Mucosa of stomach (tissue), 1 donor: ENCODE results near the gene FMNL2.

ENCODE experiments used
- H3K27me3 ChIP-seq: one replicate; pipeline ENCODE4 v1.7.0; 2013; ENCODE audit warnings: mild to moderate bottlenecking, low read length; ENCODE audit not compliant: control insufficient read depth, insufficient read depth
- H3K36me3 ChIP-seq: one replicate; pipeline ENCODE4 v1.7.0; 2013; ENCODE audit warnings: low read length; ENCODE audit not compliant: control insufficient read depth, insufficient read depth
- H3K4me1 ChIP-seq: one replicate; pipeline ENCODE4 v1.7.0; 2013; ENCODE audit warnings: mild to moderate bottlenecking, low read length; ENCODE audit not compliant: control insufficient read depth, insufficient read depth
- H3K4me3 ChIP-seq: one replicate; pipeline ENCODE4 v1.7.0; 2013; ENCODE audit warnings: low read length
- H3K9ac ChIP-seq: one replicate; pipeline ENCODE4 v1.7.0; 2013; ENCODE audit warnings: mild to moderate bottlenecking, low read length, moderate library complexity
- H3K9me3 ChIP-seq: one replicate; pipeline ENCODE4 v1.7.0; 2013; ENCODE audit warnings: mild to moderate bottlenecking, low read length, moderate library complexity; ENCODE audit not compliant: control insufficient read depth
- donor health status: Pancreatic carcinoma.

Gene FMNL2

GRCh38 chr2:152343426-152343825 lies 8.5 kb downstream of the FMNL2 start:
- H3K27me3 ChIP-seq = no peaks in the 10 kb centered on the region
- no peaks in the 10 kb centered on the region for H3K9me3 ChIP-seq
- H3K4me1 ChIP-seq = no peaks in the 10 kb centered on the region
- H3K4me3 ChIP-seq = no peak overlapping the region
- no peaks in the 10 kb centered on the region for H3K36me3 ChIP-seq
- no peak overlapping the region for H3K9ac ChIP-seq

DNA sequence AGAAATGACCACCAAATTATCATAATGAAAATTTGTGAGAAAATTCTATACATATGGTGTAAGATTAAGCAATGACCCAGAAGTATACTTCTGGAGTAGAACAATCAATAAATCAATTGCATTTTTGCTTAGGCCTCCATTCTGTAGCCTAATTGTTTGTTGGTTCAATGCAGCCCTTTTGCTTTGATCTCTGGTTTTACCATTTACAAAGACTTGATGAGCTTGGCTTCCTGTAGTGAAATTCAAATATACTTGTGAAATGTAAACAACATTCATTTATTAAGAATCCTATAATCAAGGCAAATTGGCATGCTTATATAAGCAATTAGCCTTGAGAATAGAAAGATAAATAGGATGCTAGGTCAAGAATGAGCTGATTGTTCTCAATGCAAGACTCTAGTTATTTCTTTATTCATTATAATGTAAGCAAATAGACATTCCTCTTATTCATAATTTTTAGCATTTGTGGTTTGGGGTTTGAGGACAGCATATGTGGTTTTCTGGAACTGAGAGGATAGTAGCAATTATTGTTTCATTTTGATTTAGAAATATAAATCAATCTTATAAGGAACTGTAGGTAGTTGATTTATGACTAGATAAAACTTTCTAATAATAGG lies 9.7 kb downstream of the FMNL2 start:
- no peaks in the 10 kb centered on the region for H3K36me3 ChIP-seq
- no peak overlapping the region for H3K4me3 ChIP-seq
- H3K9me3 ChIP-seq = no peaks in the 10 kb centered on the region
- H3K9ac ChIP-seq = no peak overlapping the region
- H3K27me3 ChIP-seq = no peaks in the 10 kb centered on the region
- H3K4me1 ChIP-seq = no peaks in the 10 kb centered on the region

GRCh38 chr2:152347076-152347475 lies 12.1 kb downstream of the FMNL2 start:
- no peak overlapping the region for H3K4me3 ChIP-seq
- H3K4me1 ChIP-seq = no peaks in the 10 kb centered on the region
- no peaks in the 10 kb centered on the region for H3K9me3 ChIP-seq
- no peak overlapping the region for H3K9ac ChIP-seq
- H3K36me3 ChIP-seq = no peaks in the 10 kb centered on the region
- no peaks in the 10 kb centered on the region for H3K27me3 ChIP-seq

GRCh38 chr2:152348388-152348787 lies 13.4 kb downstream of the FMNL2 start:
- H3K36me3 ChIP-seq = no peaks in the 10 kb centered on the region
- H3K27me3 ChIP-seq = no peaks in the 10 kb centered on the region
- H3K4me1 ChIP-seq = no peaks in the 10 kb centered on the region
- no peak overlapping the region for H3K9ac ChIP-seq
- no peaks in the 10 kb centered on the region for H3K9me3 ChIP-seq
- H3K4me3 ChIP-seq = no peak overlapping the region

DNA sequence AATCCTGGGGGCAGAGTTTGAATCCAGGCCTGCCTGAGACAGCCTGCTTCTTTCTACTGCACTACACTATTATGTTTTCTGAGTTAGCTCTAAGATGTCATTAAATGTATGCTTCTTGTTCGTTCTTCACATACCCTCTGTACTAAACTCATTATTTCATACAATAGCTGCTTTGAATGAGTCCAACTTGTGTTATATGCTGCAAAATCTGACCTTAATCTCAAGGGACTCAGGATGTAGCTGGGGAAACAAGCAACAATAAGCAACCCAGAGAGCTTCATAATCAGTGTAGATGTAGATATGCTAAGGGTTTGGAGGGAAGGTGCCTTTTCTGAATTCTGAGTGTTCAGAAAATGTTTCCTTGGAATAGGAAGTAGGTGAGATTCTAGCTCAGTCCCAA lies 14.4 kb downstream of the FMNL2 start:
- Histone ChIP-seq H3K9ac (no peak overlapping the region), H3K36me3 (no peaks in the 10 kb centered on the region), H3K27me3 (no peaks in the 10 kb centered on the region), H3K4me1 (no peaks in the 10 kb centered on the region), H3K4me3 (no peak overlapping the region), H3K9me3 (no peaks in the 10 kb centered on the region)

DNA sequence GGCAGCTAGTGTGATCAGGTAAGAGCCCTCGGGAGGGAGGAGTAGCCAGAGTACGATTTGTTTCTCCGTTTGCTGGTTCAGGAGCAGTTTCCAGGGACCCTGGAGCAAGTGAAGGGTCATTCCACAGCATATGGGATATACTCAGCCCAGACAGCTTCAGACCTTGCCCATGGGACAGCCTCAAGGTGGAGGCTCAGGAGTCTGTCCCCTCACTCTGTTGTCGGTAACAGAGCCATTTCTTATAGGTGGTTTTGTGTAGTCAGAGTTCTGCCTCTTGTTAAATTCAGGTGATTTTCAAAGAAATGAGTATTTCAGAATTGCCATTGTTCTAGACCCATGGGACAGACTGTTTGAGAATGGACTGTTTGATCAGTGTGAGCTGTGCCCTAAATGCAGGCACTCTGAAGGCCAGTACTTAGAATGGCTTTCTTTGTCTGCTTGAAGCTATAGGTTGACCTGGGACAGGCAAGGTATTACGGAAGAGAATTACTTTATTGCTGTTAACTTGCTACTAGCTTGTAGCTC lies 15.2 kb downstream of the FMNL2 start:
- H3K9me3 ChIP-seq = no peaks in the 10 kb centered on the region
- no peaks in the 10 kb centered on the region for H3K27me3 ChIP-seq
- H3K4me3 ChIP-seq = no peak overlapping the region
- H3K4me1 ChIP-seq = no peaks in the 10 kb centered on the region
- no peaks in the 10 kb centered on the region for H3K36me3 ChIP-seq
- H3K9ac ChIP-seq = no peak overlapping the region

GRCh38 chr2:152352616-152353015 lies 17.6 kb downstream of the FMNL2 start:
- Histone ChIP-seq H3K9me3 (no peaks in the 10 kb centered on the region), H3K36me3 (no peaks in the 10 kb centered on the region), H3K27me3 (no peaks in the 10 kb centered on the region), H3K4me3 (no peak overlapping the region), H3K9ac (no peak overlapping the region), H3K4me1 (no peaks in the 10 kb centered on the region)

DNA sequence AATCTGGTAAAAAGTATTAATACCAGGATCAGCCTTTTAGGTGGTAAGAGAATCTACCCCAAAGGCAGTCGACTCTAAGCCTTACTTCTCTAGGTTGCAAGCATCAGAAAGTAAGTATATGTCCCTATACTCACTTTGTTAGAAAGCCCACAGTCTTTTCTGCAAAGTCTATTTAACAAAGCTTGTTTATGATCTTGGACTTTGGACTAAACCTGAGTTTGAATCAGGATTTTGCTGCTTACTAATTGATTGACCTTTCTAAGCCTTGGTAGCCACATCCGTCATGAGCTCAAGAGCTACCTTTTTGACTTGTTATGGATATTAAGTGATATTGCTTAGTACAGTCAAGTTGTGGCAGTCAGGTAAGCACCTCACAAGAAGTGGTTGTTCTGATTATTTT lies 18.4 kb downstream of the FMNL2 start:
- Histone ChIP-seq H3K36me3 (no peaks in the 10 kb centered on the region), H3K9ac (no peak overlapping the region), H3K9me3 (no peaks in the 10 kb centered on the region), H3K27me3 (no peaks in the 10 kb centered on the region), H3K4me3 (no peak overlapping the region), H3K4me1 (no peaks in the 10 kb centered on the region)

GRCh38 chr2:152354069-152354755 lies 19.2 kb downstream of the FMNL2 start:
- no peak overlapping the region for H3K4me3 ChIP-seq
- no peaks in the 10 kb centered on the region for H3K36me3 ChIP-seq
- H3K9ac ChIP-seq = no peak overlapping the region
- no peaks in the 10 kb centered on the region for H3K9me3 ChIP-seq
- H3K4me1 ChIP-seq = no peaks in the 10 kb centered on the region
- no peaks in the 10 kb centered on the region for H3K27me3 ChIP-seq

- Histone ChIP-seq H3K9me3 (no peaks in the 10 kb centered on the region), H3K36me3 (no peaks in the 10 kb centered on the region), H3K4me1 (no peaks in the 10 kb centered on the region), H3K4me3 (no peak overlapping the region), H3K9ac (no peak overlapping the region), H3K27me3 (no peaks in the 10 kb centered on the region)
Measured at GRCh38 chr2:152354909-152355308, 19.9 kb downstream of the FMNL2 start.

- Histone ChIP-seq H3K9ac (no peak overlapping the region), H3K36me3 (no peaks in the 10 kb centered on the region), H3K4me3 (no peak overlapping the region), H3K4me1 (no peaks in the 10 kb centered on the region), H3K27me3 (no peaks in the 10 kb centered on the region), H3K9me3 (no peaks in the 10 kb centered on the region)
Measured at GRCh38 chr2:152355409-152355831, 20.4 kb downstream of the FMNL2 start.

- Histone ChIP-seq H3K27me3 (no peaks in the 10 kb centered on the region), H3K36me3 (no peaks in the 10 kb centered on the region), H3K9me3 (no peaks in the 10 kb centered on the region), H3K4me3 (no peak overlapping the region), H3K9ac (no peak overlapping the region), H3K4me1 (no peaks in the 10 kb centered on the region)
Measured at GRCh38 chr2:152359573-152360363, 24.8 kb downstream of the FMNL2 start.
